ENCODE data around the gene MYD88. TPM values are rescaled to one million over a fixed set of nuclear protein-coding genes. Genes with fewer than 3 reads are reported as not detected.

MYD88 gene
- total RNA-seq, 1 donor from 2014 or later, result 24.2 TPM

- DNase-seq (ENCODE audit: low spot score, unreplicated experiment), result no peak
- H3K4me1 Mint-ChIP-seq (ENCODE audit: low read depth), result peaks cover 8% of the 10 kb centered on the region
- H3K27me3 Mint-ChIP-seq, result peaks cover 18% of the 10 kb centered on the region
- H3K36me3 Mint-ChIP-seq (ENCODE audit: insufficient read depth), result no peaks in the 10 kb centered on the region
- H3K4me3 Mint-ChIP-seq (ENCODE audit: low read depth), result no peak overlapping the region
- H3K9me3 Mint-ChIP-seq (ENCODE audit: low read depth), result no peaks in the 10 kb centered on the region
- no peak for TF ChIP-seq CTCF (IDR thresholded peaks at IDR 0.05; ENCODE audit: unreplicated experiment)
- H3K27ac Mint-ChIP-seq, result no peak overlapping the region
Measured at GRCh38 chr3:38097446-38098375, 40.8 kb upstream of the MYD88 start.

GRCh38 chr3:38098376-38098723 lies 40.1 kb upstream of the MYD88 start:
- no peaks in the 10 kb centered on the region for H3K36me3 Mint-ChIP-seq (ENCODE audit: insufficient read depth)
- H3K4me3 Mint-ChIP-seq (ENCODE audit: low read depth), result no peak overlapping the region

GRCh38 chr3:38099518-38099917 lies 38.9 kb upstream of the MYD88 start:
- peaks cover 8% of the 10 kb centered on the region for H3K4me1 Mint-ChIP-seq (ENCODE audit: low read depth)
- no peak for TF ChIP-seq CTCF (IDR thresholded peaks at IDR 0.05; ENCODE audit: unreplicated experiment)
- H3K27me3 Mint-ChIP-seq, result peaks cover 13% of the 10 kb centered on the region
- no peak overlapping the region for H3K27ac Mint-ChIP-seq
- H3K9me3 Mint-ChIP-seq (ENCODE audit: low read depth), result no peaks in the 10 kb centered on the region
- H3K4me3 Mint-ChIP-seq (ENCODE audit: low read depth), result no peak overlapping the region
- no peak for DNase-seq (ENCODE audit: low spot score, unreplicated experiment)
- no peaks in the 10 kb centered on the region for H3K36me3 Mint-ChIP-seq (ENCODE audit: insufficient read depth)

More at GRCh38 chr3:38098376-38098723, 40.1 kb upstream of the MYD88 start:
- no peak for TF ChIP-seq CTCF (IDR thresholded peaks at IDR 0.05; ENCODE audit: unreplicated experiment)
- peaks cover 16% of the 10 kb centered on the region for H3K27me3 Mint-ChIP-seq
- no peak for DNase-seq (ENCODE audit: low spot score, unreplicated experiment)
- no peak overlapping the region for H3K27ac Mint-ChIP-seq
- H3K9me3 Mint-ChIP-seq (ENCODE audit: low read depth), result no peaks in the 10 kb centered on the region
- H3K4me1 Mint-ChIP-seq (ENCODE audit: low read depth), result peaks cover 8% of the 10 kb centered on the region

GRCh38 chr3:38100498-38100897 lies 38.0 kb upstream of the MYD88 start:
- Mint-ChIP-seq H3K4me3 (ENCODE audit: low read depth) (no peak overlapping the region), H3K9me3 (ENCODE audit: low read depth) (peaks cover 6% of the 10 kb centered on the region), H3K4me1 (ENCODE audit: low read depth) (peaks cover 8% of the 10 kb centered on the region), H3K36me3 (ENCODE audit: insufficient read depth) (no peaks in the 10 kb centered on the region), H3K27ac (no peak overlapping the region), H3K27me3 (peaks cover 13% of the 10 kb centered on the region)
- DNase-seq (ENCODE audit: low spot score, unreplicated experiment), result no peak
- no peak for TF ChIP-seq CTCF (IDR thresholded peaks at IDR 0.05; ENCODE audit: unreplicated experiment)

GRCh38 chr3:38101811-38102443 lies 36.5 kb upstream of the MYD88 start:
- H3K27me3 Mint-ChIP-seq, result peaks cover 13% of the 10 kb centered on the region
- H3K27ac Mint-ChIP-seq, result no peak overlapping the region
- H3K4me3 Mint-ChIP-seq (ENCODE audit: low read depth), result no peak overlapping the region
- H3K9me3 Mint-ChIP-seq (ENCODE audit: low read depth), result peaks cover 9% of the 10 kb centered on the region
- no peak for TF ChIP-seq CTCF (IDR thresholded peaks at IDR 0.05; ENCODE audit: unreplicated experiment)
- H3K4me1 Mint-ChIP-seq (ENCODE audit: low read depth), result peaks cover 8% of the 10 kb centered on the region
- no peak for DNase-seq (ENCODE audit: low spot score, unreplicated experiment)
- H3K36me3 Mint-ChIP-seq (ENCODE audit: insufficient read depth), result no peaks in the 10 kb centered on the region

Measured in progenitor cell of endocrine pancreas (in vitro differentiated cells).